Activated T-cell treated with anti-CD3 and anti-CD28 coated beads, Interleukin-2, amount 50 U/mL, for 24 hours (primary cell): ENCODE data around the gene HSPA2.

Source experiments
- DNase-seq: peaks from one replicate; pipeline ENCODE4 v3.0.0-alpha.2; 2020
- H3K27ac Mint-ChIP-seq: 2 replicates; pipeline ENCODE4 v1.8.0; 2020; ENCODE audit warnings: mild to moderate bottlenecking, mixed read lengths
- H3K27me3 Mint-ChIP-seq: 2 replicates; pipeline ENCODE4 v1.8.0; 2020; ENCODE audit warnings: mixed read lengths
- H3K36me3 Mint-ChIP-seq: 2 replicates; pipeline ENCODE4 v1.8.0; 2020; ENCODE audit warnings: low read depth, mixed read lengths
- H3K4me1 Mint-ChIP-seq: 2 replicates; pipeline ENCODE4 v1.8.0; 2020; ENCODE audit warnings: low read depth, mixed read lengths
- H3K4me3 Mint-ChIP-seq: 2 replicates; pipeline ENCODE4 v1.8.0; 2020; ENCODE audit warnings: mild to moderate bottlenecking, moderate library complexity, mixed read lengths
- H3K9me3 Mint-ChIP-seq: 2 replicates; pipeline ENCODE4 v1.8.0; 2020; ENCODE audit warnings: mixed read lengths

HSPA2 gene

GRCh38 chr14:64540208-64541202 is at the start of gene HSPA2:
Gene HSPA2 (plus strand): TSS chr14:64540741. CDS start chr14:64540850, 109 bp downstream.
- peaks cover 8% of the 10 kb centered on the region for H3K36me3 Mint-ChIP-seq

DNA sequence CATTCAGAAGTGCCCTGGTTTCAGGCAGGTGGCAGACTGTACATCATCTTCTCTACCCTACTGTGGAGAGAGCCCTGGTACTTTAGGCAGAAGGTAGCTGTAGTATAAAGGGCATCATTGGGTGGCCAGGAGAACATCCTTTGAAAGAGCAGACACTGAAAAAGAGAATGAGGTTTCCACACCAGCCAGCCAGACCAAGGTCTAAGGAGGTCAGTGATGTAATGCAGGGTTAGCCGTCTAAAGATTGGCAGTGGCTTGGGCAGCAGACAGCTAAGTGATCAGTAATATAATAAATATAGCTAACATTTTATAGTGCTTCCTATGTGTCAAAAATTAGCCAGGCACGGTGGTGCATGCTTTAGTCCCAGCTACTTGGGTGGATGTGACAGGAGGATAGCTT is 48.9 kb upstream of the HSPA2 start:
- Mint-ChIP-seq H3K4me1 (peaks cover 48% of the 10 kb centered on the region), H3K9me3 (no peaks in the 10 kb centered on the region), H3K27ac (peak overlapping the region; percentile 14), H3K36me3 (peaks cover 87% of the 10 kb centered on the region), H3K4me3 (no peak overlapping the region), H3K27me3 (no peaks in the 10 kb centered on the region)
- DNase-seq: no peak

More at GRCh38 chr14:64540208-64541202, at the start of gene HSPA2:
- peak within 1 kb of the TSS; percentile 86 for H3K4me3 Mint-ChIP-seq
- peak within 1 kb of the TSS; percentile 90 for H3K27ac Mint-ChIP-seq
- peaks cover 36% of the 10 kb centered on the region for H3K4me1 Mint-ChIP-seq
- DNase-seq: peak; percentile 97
- H3K27me3 Mint-ChIP-seq: peaks cover 37% of the 10 kb centered on the region
- H3K9me3 Mint-ChIP-seq: peaks cover 8% of the 10 kb centered on the region

- Mint-ChIP-seq H3K36me3 (peaks cover 82% of the 10 kb centered on the region), H3K4me3 (no peak overlapping the region), H3K9me3 (no peaks in the 10 kb centered on the region), H3K27ac (peak overlapping the region; percentile 22), H3K27me3 (no peaks in the 10 kb centered on the region), H3K4me1 (peaks cover 58% of the 10 kb centered on the region)
- DNase-seq: no peak
Measured at GRCh38 chr14:64493455-64493854, 47.1 kb upstream of the HSPA2 start.

DNA sequence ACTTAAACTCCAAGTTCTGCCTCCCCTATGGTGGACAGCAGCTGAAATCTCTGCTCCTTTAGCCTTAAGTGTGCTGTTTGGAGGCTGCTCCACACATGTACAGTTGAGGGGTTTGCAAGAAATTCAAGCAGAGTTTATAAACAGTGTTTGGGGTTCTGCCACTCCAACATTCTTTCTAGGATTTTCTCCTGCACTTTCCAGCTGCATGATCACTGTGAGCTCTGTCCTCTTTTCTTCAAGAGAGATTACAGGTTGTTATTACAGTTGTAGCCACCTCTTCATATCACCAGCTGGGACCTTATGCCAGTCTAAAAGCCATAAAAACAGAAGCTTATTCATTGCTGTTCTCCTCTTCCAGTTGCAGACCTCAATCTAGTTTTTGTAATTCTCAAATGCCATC is 45.3 kb upstream of the HSPA2 start:
- no peak for DNase-seq
- no peaks in the 10 kb centered on the region for H3K27me3 Mint-ChIP-seq
- H3K27ac Mint-ChIP-seq: peak overlapping the region; percentile 50
- H3K9me3 Mint-ChIP-seq: no peaks in the 10 kb centered on the region
- H3K36me3 Mint-ChIP-seq: peaks cover 88% of the 10 kb centered on the region
- peaks cover 73% of the 10 kb centered on the region for H3K4me1 Mint-ChIP-seq
- no peak overlapping the region for H3K4me3 Mint-ChIP-seq

DNA sequence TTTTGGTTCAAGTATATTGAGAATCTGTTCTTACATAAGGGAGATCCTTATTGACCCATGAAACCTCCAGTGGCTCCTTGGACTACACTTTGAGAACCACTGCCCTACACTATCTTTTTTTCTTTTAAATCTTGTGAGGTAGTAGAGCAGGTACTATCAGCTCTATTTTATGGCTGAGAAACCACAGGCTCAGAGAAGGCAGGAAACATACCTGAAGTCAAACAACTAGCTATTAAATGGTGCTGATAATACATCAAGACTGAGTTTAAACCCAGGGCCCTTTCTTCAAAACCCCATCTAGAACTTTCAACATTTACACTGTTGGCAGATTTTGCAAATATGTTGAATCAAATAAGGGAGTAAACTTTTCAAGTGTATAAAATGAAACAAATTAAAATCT is 43.8 kb upstream of the HSPA2 start:
- H3K4me3 Mint-ChIP-seq: no peak overlapping the region
- H3K27ac Mint-ChIP-seq: peak overlapping the region; percentile 58
- peaks cover 75% of the 10 kb centered on the region for H3K4me1 Mint-ChIP-seq
- H3K9me3 Mint-ChIP-seq: no peaks in the 10 kb centered on the region
- no peaks in the 10 kb centered on the region for H3K27me3 Mint-ChIP-seq
- no peak for DNase-seq
- peaks cover 78% of the 10 kb centered on the region for H3K36me3 Mint-ChIP-seq

DNA sequence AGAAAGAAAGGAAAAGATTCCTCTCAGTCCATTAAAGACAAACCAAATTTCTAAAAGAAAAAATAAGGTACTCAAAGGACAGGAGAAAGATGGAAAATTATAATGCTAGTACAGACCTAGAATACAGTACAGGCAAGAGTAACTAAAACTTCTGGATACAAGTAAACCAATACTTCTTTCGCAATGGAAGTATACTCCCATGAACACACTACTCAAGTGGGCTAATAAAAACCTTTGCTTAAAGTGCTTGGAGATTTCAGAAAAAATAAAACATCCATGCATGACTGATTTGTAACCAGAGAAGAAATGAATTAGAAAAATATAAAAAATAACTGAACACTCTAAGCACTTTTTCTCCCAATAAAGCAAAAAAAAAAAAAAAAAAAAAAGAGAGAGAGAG is 40.5 kb upstream of the HSPA2 start:
- Mint-ChIP-seq H3K27me3 (no peaks in the 10 kb centered on the region), H3K36me3 (peaks cover 67% of the 10 kb centered on the region), H3K4me3 (peak overlapping the region; percentile 98), H3K9me3 (no peaks in the 10 kb centered on the region), H3K27ac (peak overlapping the region; percentile 99), H3K4me1 (peaks cover 58% of the 10 kb centered on the region)
- no peak for DNase-seq

GRCh38 chr14:64501411-64502171 is 39.0 kb upstream of the HSPA2 start:
- Mint-ChIP-seq H3K27ac (peak overlapping the region; percentile 99), H3K4me1 (peaks cover 61% of the 10 kb centered on the region), H3K36me3 (peaks cover 68% of the 10 kb centered on the region), H3K27me3 (no peaks in the 10 kb centered on the region), H3K4me3 (peak overlapping the region; percentile 98), H3K9me3 (no peaks in the 10 kb centered on the region)
- DNase-seq: no peak

- no peaks in the 10 kb centered on the region for H3K27me3 Mint-ChIP-seq
- peak overlapping the region; percentile 98 for H3K4me3 Mint-ChIP-seq
- no peaks in the 10 kb centered on the region for H3K9me3 Mint-ChIP-seq
- H3K27ac Mint-ChIP-seq: peak overlapping the region; percentile 99
- peaks cover 63% of the 10 kb centered on the region for H3K4me1 Mint-ChIP-seq
- DNase-seq: peak; percentile 42
- peaks cover 67% of the 10 kb centered on the region for H3K36me3 Mint-ChIP-seq
Measured at GRCh38 chr14:64502456-64502855, 38.1 kb upstream of the HSPA2 start.

DNA sequence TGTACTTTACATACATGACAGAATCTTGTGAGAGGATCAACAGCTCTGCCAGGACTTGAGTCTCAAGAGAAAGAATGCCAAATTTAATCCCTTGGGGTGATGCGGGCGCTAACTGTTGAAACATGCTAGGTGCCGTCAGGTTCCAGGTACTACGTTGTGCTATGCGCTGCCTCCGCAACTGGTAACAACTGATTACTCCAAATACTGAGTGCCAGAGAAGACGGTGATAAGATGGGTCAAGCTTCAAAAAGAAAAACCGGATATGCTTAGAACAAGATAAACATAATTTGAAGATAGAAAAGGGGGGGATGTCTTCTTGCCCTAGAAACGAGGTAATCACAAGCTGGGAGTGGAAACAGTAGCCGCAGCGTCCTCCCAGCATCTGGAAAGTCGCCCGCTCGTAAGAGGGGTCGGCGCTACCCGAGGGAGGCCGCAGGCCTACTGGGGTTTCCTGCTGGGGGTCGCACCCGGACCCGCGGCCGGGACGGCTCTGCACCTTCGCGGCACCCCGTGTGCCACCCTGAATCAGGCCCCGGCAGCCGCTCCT is 37.6 kb upstream of the HSPA2 start:
- H3K36me3 Mint-ChIP-seq: peaks cover 64% of the 10 kb centered on the region
- H3K27ac Mint-ChIP-seq: peak overlapping the region; percentile 99
- peak overlapping the region; percentile 98 for H3K4me3 Mint-ChIP-seq
- peaks cover 63% of the 10 kb centered on the region for H3K4me1 Mint-ChIP-seq
- H3K9me3 Mint-ChIP-seq: no peaks in the 10 kb centered on the region
- H3K27me3 Mint-ChIP-seq: no peaks in the 10 kb centered on the region
- no peak for DNase-seq

- H3K9me3 Mint-ChIP-seq: no peaks in the 10 kb centered on the region
- peak; percentile 94 for DNase-seq
- H3K4me3 Mint-ChIP-seq: peak within 1 kb of the TSS; percentile 98
- peaks cover 68% of the 10 kb centered on the region for H3K4me1 Mint-ChIP-seq
- H3K27ac Mint-ChIP-seq: peak within 1 kb of the TSS; percentile 100
- H3K36me3 Mint-ChIP-seq: peaks cover 61% of the 10 kb centered on the region
- H3K27me3 Mint-ChIP-seq: no peaks in the 10 kb centered on the region
Measured at GRCh38 chr14:64503434-64504309, 36.9 kb upstream of the HSPA2 start, which contains the start of gene ZBTB25. Gene ZBTB25 (minus strand): TSS chr14:64503838. CDS start chr14:64490533, 13,305 bp downstream.

GRCh38 chr14:64504310-64504896 is 36.1 kb upstream of the HSPA2 start, which contains the start of gene ZBTB1:
Gene ZBTB1 (plus strand): TSS chr14:64504770. CDS start chr14:64521505, 16,735 bp downstream.
- H3K27me3 Mint-ChIP-seq: no peaks in the 10 kb centered on the region
- H3K4me1 Mint-ChIP-seq: peaks cover 69% of the 10 kb centered on the region
- H3K4me3 Mint-ChIP-seq: peak within 1 kb of the TSS; percentile 98
- peak within 1 kb of the TSS; percentile 100 for H3K27ac Mint-ChIP-seq
- peak; percentile 92 for DNase-seq
- H3K9me3 Mint-ChIP-seq: no peaks in the 10 kb centered on the region
- peaks cover 59% of the 10 kb centered on the region for H3K36me3 Mint-ChIP-seq

DNA sequence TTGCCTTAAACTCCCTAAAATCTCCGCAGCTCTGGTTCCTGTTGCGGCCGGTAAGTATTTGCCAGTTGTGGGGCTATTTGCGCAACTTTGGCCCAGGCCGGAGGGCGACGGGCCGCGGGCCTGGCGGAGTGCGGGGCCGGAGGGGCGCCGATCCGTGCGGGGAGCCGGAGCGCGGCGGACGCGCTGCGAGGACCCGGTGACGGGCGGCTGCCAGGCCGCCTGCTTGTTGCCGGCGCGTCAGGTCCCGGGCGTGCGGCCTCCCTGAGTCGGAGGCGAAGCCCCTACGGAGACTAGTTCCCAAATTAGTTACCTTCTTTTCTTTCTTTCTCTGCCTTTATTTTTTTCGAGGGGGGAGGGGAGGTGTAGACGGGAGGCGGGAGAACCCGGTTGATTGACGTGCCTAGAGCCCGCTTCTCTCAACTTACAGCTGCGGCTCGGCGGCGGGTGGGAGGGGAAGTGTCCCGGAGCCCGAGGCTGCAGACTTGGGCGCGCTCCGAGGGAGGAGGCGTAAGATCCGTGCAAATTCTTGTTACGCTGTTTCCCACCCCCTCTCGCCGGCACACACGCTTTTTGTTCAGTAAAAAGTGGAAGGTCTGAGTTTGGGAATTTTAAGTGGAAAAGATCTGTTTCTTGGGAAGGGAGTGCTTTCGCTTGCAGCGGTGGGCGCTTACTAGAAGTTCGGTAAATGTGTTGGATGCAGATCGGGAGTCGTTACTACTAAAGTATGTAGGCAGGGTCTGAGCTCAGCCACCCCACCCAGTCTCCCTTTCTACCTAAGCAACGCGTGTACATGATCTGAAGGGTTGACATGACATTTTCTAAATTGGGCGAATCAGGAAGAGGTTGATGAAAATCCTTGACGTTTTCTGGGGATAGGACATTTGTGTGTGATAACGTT is 35.4 kb upstream of the HSPA2 start:
- Mint-ChIP-seq H3K27ac (peak overlapping the region; percentile 100), H3K27me3 (no peaks in the 10 kb centered on the region), H3K9me3 (no peaks in the 10 kb centered on the region), H3K4me1 (peaks cover 69% of the 10 kb centered on the region), H3K4me3 (peak overlapping the region; percentile 98), H3K36me3 (peaks cover 52% of the 10 kb centered on the region)
- DNase-seq: peak; percentile 86
